ENCODE measurements around the gene PDE11A. TPM values are rescaled to one million over a fixed set of nuclear protein-coding genes. Genes with fewer than 3 reads are reported as not detected.

Gene PDE11A
- total RNA-seq, 1 experiment from 2014 or later = 1.4 TPM

GRCh38 chr2:177575358-177575757 is 497.2 kb downstream of the PDE11A start:
- no TSS peak for BruUV-seq (replicated peaks)
- Mint-ChIP-seq H3K9me3 (ENCODE audit: low read depth, unreplicated experiment) (no peaks in the 10 kb centered on the region), H3K4me3 (ENCODE audit: low read depth, unreplicated experiment) (no peak overlapping the region), H3K27me3 (ENCODE audit: unreplicated experiment) (peaks cover 8% of the 10 kb centered on the region), H3K27ac (ENCODE audit: unreplicated experiment) (no peak overlapping the region), H3K36me3 (ENCODE audit: insufficient read depth, unreplicated experiment) (no peaks in the 10 kb centered on the region), H3K4me1 (ENCODE audit: low read depth, unreplicated experiment) (no peaks in the 10 kb centered on the region)
- TF ChIP-seq, protein P1, sequence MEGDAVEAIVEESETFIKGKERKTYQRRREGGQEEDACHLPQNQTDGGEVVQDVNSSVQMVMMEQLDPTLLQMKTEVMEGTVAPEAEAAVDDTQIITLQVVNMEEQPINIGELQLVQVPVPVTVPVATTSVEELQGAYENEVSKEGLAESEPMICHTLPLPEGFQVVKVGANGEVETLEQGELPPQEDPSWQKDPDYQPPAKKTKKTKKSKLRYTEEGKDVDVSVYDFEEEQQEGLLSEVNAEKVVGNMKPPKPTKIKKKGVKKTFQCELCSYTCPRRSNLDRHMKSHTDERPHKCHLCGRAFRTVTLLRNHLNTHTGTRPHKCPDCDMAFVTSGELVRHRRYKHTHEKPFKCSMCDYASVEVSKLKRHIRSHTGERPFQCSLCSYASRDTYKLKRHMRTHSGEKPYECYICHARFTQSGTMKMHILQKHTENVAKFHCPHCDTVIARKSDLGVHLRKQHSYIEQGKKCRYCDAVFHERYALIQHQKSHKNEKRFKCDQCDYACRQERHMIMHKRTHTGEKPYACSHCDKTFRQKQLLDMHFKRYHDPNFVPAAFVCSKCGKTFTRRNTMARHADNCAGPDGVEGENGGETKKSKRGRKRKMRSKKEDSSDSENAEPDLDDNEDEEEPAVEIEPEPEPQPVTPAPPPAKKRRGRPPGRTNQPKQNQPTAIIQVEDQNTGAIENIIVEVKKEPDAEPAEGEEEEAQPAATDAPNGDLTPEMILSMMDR (IDR thresholded peaks at IDR 0.05; ENCODE audit: unreplicated experiment) = no peak
- DNase-seq = no peak
- intact Hi-C loops (cut with micrococcal nuclease; ENCODE audit: unreplicated experiment) = no loop called here
- CTCF ChIA-PET = no interaction called here

GRCh38 chr2:177574356-177574755 is 498.2 kb downstream of the PDE11A start:
- intact Hi-C loops (cut with micrococcal nuclease; ENCODE audit: unreplicated experiment) = no loop called here

More at GRCh38 chr2:177574356-177574755, 498.2 kb downstream of the PDE11A start:
- TF ChIP-seq, protein P1 (IDR thresholded peaks at IDR 0.05; ENCODE audit: unreplicated experiment) = no peak
- no peaks in the 10 kb centered on the region for H3K4me1 Mint-ChIP-seq (ENCODE audit: low read depth, unreplicated experiment)
- H3K9me3 Mint-ChIP-seq (ENCODE audit: low read depth, unreplicated experiment) = no peaks in the 10 kb centered on the region
- no peak overlapping the region for H3K27ac Mint-ChIP-seq (ENCODE audit: unreplicated experiment)
- H3K4me3 Mint-ChIP-seq (ENCODE audit: low read depth, unreplicated experiment) = no peak overlapping the region
- CTCF ChIA-PET = no interaction called here
- DNase-seq = no peak
- no TSS peak for BruUV-seq (replicated peaks)
- no peaks in the 10 kb centered on the region for H3K36me3 Mint-ChIP-seq (ENCODE audit: insufficient read depth, unreplicated experiment)
- peaks cover 16% of the 10 kb centered on the region for H3K27me3 Mint-ChIP-seq (ENCODE audit: unreplicated experiment)

Other genes with a start within 250 kb of the PDE11A start
- 11.5 and 11.6 TPM in 2 replicates for gene RBM45, start 39.7 kb upstream of the PDE11A start, total RNA-seq (2022)
- gene OSBPL6, start 121.7 kb upstream of the PDE11A start, total RNA-seq (2022) = 1.0 and 2.3 TPM in 2 replicates

Measured in Calu3 (cell line).